Neural progenitor cell (in vitro differentiated cells): Measurements from ENCODE around the gene NPR3.

ENCODE experiments used
- CTCF ChIP-seq: fragments of 200-600 bp; sonication (generic); IDR thresholded peaks from 2 replicates; pipeline ENCODE4 v1.5.1; 2017; ENCODE audit warnings: antibody characterized with exemption, mild to moderate bottlenecking
- EZH2 ChIP-seq: fragments of 200-600 bp; sonication (generic); IDR thresholded peaks from 2 replicates; pipeline ENCODE4 v1.6.1; 2017; ENCODE audit warnings: antibody characterized with exemption, mild to moderate bottlenecking, moderate library complexity
- EZH2phosphoT487 ChIP-seq: fragments of 200-600 bp; sonication (generic); IDR thresholded peaks from 2 replicates; pipeline ENCODE4 v1.6.1; 2017; ENCODE audit warnings: antibody characterized with exemption

- TF ChIP-seq CTCF: no peak
- no peak for TF ChIP-seq EZH2
- TF ChIP-seq EZH2phosphoT487: no peak
These were observed 43.2 kb downstream of the NPR3 start for GRCh38 chr5:32754284-32754683.
